WTC11 (cell line): ENCODE data around the gene HSD17B14.

Experiments
- FOXJ3 ChIP-seq: sonication (generic); formaldehyde crosslinking; IDR thresholded peaks from 2 replicates; pipeline ENCODE4 v1.9.0; 2021; ENCODE audit warnings: missing genetic modification reagents, mild to moderate bottlenecking, borderline replicate concordance
- IRF2 ChIP-seq: sonication (generic); formaldehyde crosslinking; IDR thresholded peaks from 2 replicates; pipeline ENCODE4 v1.8.0; 2022; ENCODE audit warnings: low read depth, missing genetic modification reagents, borderline replicate concordance
- JUN ChIP-seq: sonication (generic); formaldehyde crosslinking; IDR thresholded peaks from 2 replicates; pipeline ENCODE4 v1.8.0; 2023; ENCODE audit warnings: mild to moderate bottlenecking, missing genetic modification reagents
- NR3C1 ChIP-seq: sonication (generic); formaldehyde crosslinking; conservative IDR thresholded peaks from 2 replicates; pipeline ENCODE4 v1.8.1; 2023; ENCODE audit warnings: low read depth, mild to moderate bottlenecking, missing genetic modification reagents
- TEAD4 ChIP-seq: sonication (generic); formaldehyde crosslinking; IDR thresholded peaks from 2 replicates; pipeline ENCODE4 v1.8.0; 2022; ENCODE audit warnings: mild to moderate bottlenecking, missing genetic modification reagents
- ZBTB21 ChIP-seq: sonication (generic); formaldehyde crosslinking; IDR thresholded peaks from 2 replicates; pipeline ENCODE4 v1.8.1; 2023; ENCODE audit warnings: mild to moderate bottlenecking, missing genetic modification reagents, borderline replicate concordance
- TF ChIP-seq, protein P1 (sequence below): fragments of 200-600 bp; IDR thresholded peaks from 2 replicates; pipeline ENCODE4 v1.8.0; 2022; ENCODE audit warnings: antibody characterized with exemption
- TF ChIP-seq, protein P2 (sequence below): fragments of 250-450 bp; sonication (Bioruptor Pico); IDR thresholded peaks from 2 replicates; pipeline ENCODE4 v1.9.0; 2021; ENCODE audit warnings: mild to moderate bottlenecking, borderline replicate concordance
- TF ChIP-seq, protein P3 (sequence below): fragments of 250-450 bp; sonication (Bioruptor Pico); IDR thresholded peaks from 2 replicates; pipeline ENCODE4 v2.1.2; 2022; ENCODE audit warnings: mild to moderate bottlenecking, moderate library complexity
- TF ChIP-seq, protein P4 (sequence below): sonication (generic); formaldehyde crosslinking; IDR thresholded peaks from 2 replicates; pipeline ENCODE4 v1.8.0; 2022; ENCODE audit warnings: mild to moderate bottlenecking, missing genetic modification reagents
- TF ChIP-seq, protein P5 (sequence below): sonication (generic); formaldehyde crosslinking; IDR thresholded peaks from 2 replicates; pipeline ENCODE4 v1.8.1; 2023; ENCODE audit warnings: mild to moderate bottlenecking, missing genetic modification reagents, moderate library complexity
- TF ChIP-seq, protein P6 (sequence below): sonication (generic); formaldehyde crosslinking; IDR thresholded peaks from 2 replicates; pipeline ENCODE4 v1.8.0; 2022; ENCODE audit warnings: mild to moderate bottlenecking, missing genetic modification reagents

DNA sequence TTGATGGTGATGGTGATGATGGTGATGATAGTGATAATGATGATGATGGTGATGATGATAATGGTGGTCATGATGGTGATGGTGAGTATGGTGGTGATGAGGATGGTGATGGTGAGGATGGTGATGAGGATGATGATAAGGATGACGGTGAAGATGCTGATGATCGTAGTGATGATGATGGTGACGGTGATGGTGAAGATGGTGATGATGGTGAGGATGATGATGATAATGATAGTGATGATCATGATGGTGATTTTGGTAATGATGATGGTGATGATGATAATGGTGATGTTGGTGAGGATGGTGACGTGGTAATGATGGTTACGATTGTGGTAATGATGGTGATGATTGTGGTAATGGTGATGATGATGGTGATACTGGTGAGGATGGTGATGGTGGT lies 14.7 kb downstream of the HSD17B14 start:
- TF ChIP-seq JUN = no peak
- TF ChIP-seq ZBTB21 (CRISPR knock-in tag) = no peak
- TF ChIP-seq, protein P1, sequence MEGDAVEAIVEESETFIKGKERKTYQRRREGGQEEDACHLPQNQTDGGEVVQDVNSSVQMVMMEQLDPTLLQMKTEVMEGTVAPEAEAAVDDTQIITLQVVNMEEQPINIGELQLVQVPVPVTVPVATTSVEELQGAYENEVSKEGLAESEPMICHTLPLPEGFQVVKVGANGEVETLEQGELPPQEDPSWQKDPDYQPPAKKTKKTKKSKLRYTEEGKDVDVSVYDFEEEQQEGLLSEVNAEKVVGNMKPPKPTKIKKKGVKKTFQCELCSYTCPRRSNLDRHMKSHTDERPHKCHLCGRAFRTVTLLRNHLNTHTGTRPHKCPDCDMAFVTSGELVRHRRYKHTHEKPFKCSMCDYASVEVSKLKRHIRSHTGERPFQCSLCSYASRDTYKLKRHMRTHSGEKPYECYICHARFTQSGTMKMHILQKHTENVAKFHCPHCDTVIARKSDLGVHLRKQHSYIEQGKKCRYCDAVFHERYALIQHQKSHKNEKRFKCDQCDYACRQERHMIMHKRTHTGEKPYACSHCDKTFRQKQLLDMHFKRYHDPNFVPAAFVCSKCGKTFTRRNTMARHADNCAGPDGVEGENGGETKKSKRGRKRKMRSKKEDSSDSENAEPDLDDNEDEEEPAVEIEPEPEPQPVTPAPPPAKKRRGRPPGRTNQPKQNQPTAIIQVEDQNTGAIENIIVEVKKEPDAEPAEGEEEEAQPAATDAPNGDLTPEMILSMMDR = no peak
- TF ChIP-seq, protein P2, sequence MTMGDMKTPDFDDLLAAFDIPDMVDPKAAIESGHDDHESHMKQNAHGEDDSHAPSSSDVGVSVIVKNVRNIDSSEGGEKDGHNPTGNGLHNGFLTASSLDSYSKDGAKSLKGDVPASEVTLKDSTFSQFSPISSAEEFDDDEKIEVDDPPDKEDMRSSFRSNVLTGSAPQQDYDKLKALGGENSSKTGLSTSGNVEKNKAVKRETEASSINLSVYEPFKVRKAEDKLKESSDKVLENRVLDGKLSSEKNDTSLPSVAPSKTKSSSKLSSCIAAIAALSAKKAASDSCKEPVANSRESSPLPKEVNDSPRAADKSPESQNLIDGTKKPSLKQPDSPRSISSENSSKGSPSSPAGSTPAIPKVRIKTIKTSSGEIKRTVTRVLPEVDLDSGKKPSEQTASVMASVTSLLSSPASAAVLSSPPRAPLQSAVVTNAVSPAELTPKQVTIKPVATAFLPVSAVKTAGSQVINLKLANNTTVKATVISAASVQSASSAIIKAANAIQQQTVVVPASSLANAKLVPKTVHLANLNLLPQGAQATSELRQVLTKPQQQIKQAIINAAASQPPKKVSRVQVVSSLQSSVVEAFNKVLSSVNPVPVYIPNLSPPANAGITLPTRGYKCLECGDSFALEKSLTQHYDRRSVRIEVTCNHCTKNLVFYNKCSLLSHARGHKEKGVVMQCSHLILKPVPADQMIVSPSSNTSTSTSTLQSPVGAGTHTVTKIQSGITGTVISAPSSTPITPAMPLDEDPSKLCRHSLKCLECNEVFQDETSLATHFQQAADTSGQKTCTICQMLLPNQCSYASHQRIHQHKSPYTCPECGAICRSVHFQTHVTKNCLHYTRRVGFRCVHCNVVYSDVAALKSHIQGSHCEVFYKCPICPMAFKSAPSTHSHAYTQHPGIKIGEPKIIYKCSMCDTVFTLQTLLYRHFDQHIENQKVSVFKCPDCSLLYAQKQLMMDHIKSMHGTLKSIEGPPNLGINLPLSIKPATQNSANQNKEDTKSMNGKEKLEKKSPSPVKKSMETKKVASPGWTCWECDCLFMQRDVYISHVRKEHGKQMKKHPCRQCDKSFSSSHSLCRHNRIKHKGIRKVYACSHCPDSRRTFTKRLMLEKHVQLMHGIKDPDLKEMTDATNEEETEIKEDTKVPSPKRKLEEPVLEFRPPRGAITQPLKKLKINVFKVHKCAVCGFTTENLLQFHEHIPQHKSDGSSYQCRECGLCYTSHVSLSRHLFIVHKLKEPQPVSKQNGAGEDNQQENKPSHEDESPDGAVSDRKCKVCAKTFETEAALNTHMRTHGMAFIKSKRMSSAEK (CRISPR knock-in tag) = no peak
- TF ChIP-seq IRF2 (CRISPR knock-in tag) = no peak
- no peak for TF ChIP-seq FOXJ3
- no peak for TF ChIP-seq NR3C1 (CRISPR knock-in tag)
- no peak for TF ChIP-seq TEAD4 (CRISPR knock-in tag)
- TF ChIP-seq, protein P3, sequence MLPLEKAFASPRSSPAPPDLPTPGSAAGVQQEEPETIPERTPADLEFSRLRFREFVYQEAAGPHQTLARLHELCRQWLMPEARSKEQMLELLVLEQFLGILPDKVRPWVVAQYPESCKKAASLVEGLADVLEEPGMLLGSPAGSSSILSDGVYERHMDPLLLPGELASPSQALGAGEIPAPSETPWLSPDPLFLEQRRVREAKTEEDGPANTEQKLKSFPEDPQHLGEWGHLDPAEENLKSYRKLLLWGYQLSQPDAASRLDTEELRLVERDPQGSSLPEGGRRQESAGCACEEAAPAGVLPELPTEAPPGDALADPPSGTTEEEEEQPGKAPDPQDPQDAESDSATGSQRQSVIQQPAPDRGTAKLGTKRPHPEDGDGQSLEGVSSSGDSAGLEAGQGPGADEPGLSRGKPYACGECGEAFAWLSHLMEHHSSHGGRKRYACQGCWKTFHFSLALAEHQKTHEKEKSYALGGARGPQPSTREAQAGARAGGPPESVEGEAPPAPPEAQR (CRISPR knock-in tag) = no peak
- TF ChIP-seq, protein P4, sequence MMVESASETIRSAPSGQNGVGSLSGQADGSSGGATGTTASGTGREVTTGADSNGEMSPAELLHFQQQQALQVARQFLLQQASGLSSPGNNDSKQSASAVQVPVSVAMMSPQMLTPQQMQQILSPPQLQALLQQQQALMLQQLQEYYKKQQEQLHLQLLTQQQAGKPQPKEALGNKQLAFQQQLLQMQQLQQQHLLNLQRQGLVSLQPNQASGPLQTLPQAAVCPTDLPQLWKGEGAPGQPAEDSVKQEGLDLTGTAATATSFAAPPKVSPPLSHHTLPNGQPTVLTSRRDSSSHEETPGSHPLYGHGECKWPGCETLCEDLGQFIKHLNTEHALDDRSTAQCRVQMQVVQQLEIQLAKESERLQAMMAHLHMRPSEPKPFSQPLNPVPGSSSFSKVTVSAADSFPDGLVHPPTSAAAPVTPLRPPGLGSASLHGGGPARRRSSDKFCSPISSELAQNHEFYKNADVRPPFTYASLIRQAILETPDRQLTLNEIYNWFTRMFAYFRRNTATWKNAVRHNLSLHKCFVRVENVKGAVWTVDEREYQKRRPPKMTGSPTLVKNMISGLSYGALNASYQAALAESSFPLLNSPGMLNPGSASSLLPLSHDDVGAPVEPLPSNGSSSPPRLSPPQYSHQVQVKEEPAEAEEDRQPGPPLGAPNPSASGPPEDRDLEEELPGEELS (CRISPR knock-in tag) = no peak
- TF ChIP-seq, protein P5, sequence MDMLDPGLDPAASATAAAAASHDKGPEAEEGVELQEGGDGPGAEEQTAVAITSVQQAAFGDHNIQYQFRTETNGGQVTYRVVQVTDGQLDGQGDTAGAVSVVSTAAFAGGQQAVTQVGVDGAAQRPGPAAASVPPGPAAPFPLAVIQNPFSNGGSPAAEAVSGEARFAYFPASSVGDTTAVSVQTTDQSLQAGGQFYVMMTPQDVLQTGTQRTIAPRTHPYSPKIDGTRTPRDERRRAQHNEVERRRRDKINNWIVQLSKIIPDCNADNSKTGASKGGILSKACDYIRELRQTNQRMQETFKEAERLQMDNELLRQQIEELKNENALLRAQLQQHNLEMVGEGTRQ (CRISPR knock-in tag) = no peak
- TF ChIP-seq, protein P6, sequence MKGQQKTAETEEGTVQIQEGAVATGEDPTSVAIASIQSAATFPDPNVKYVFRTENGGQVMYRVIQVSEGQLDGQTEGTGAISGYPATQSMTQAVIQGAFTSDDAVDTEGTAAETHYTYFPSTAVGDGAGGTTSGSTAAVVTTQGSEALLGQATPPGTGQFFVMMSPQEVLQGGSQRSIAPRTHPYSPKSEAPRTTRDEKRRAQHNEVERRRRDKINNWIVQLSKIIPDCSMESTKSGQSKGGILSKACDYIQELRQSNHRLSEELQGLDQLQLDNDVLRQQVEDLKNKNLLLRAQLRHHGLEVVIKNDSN (CRISPR knock-in tag) = no peak
